NT2/D1 (cell line): Measurements from ENCODE around the gene EIF4E2.

Source experiments
- SUZ12 ChIP-seq: IDR thresholded peaks from 2 replicates; pipeline ENCODE4 v1.6.1; 2011; ENCODE audit not compliant: insufficient read length, insufficient read depth; ENCODE audit errors: extremely low read depth
- YY1 ChIP-seq: IDR thresholded peaks from 2 replicates; pipeline ENCODE4 v1.6.1; 2011; ENCODE audit not compliant: insufficient read length, insufficient read depth
- ZNF274 ChIP-seq: IDR thresholded peaks from 2 replicates; pipeline ENCODE4 v1.6.1; 2011; ENCODE audit warnings: mild to moderate bottlenecking, low read depth, low read length

DNA sequence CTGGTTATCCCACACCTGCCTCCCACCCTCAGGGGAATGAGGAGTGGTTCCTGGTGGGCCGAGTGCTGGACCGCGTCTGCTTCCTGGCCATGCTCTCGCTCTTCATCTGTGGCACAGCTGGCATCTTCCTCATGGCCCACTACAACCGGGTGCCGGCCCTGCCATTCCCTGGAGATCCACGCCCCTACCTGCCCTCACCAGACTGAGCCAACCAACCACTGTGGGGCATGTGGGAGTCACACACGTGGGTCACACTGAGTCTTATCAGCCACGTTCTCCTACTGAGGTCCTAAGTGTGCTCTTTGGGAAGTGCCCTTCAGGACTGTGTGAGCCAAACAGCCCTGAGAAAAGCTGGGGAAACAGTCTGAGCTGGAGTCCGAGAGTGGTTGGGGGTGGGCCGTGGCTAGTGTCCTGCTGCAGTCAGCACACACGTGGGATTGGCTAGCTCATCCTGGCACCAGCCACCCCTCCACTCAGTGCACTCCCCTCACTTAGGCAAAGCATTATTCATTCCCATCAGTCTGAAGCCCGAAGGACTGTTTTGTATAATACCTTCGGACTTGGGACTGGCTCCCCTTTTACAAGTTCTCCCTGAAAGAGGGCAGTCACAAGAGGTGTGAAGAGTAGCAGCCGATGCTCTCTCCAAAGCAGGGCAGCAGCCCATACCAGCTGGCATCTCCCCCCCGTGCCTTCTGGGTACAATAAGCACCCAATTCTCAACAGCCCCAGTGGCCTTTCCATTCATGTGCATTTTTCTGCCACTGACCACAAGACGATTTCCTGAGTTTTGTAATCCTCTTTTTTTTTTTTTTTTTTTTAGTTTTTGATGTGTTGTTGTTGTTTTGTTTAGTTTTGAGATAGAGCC lies 4.7 kb upstream of the EIF4E2 start:
- TF ChIP-seq ZNF274 (no peak), YY1 (no peak), SUZ12 (no peak)
